Activated naive CD4-positive, alpha-beta T cell (primary cell): ENCODE results near the gene KIR2DL3.

ENCODE experiments used
- DNase-seq, 4 experiments: peaks; one replicate each; lab custom pipeline; 2025; lab: John Stamatoyannopoulos, UW

Gene KIR2DL3

DNA sequence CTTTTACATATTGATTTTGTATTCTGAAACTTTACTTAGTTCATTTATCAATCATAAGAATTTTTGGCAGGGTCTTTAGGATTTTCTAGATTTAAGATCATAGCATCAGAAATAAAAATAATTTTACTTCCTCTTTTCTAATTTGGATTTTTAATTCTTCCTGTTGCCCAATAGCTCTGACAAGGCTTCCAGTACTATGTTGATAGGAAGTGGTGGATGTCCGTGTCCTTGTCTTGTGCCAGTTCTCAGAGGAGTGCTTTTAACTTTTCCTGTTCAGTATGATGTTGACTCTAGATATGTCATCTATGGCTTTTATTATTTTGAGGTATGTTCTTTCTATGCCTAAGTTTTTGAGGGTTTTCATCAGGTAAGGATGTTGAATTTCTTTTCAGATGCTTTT, 57.4 kb downstream of the KIR2DL3 start:
- DNase-seq: no peak
